HG03139 (cell line): ENCODE results near the gene RAVER2.

ENCODE experiments used
- ATAC-seq: cut with Tn5 transposase; IDR thresholded peaks from one replicate; pipeline ENCODE4 v1.9.1; 2021; ENCODE audit not compliant: unreplicated experiment

Gene RAVER2

DNA sequence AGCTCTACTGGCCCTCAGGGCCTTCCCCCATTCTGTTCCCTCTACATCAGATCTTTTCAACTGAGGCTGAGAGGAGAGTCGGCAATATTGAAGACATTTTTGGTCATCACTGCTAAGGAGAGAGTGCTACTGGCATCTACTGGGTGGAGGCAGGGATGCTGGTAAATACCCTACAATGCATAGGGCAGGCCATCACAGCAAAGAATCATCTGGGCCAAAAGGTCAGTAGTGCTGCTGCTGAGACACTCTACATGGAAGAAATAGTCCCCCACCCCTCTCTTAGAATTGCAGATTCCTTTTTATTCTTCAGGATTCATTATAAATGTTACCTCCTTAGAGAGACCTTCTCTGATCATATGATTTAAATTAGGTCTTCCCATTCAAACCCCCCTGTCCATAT is 127.2 kb downstream of the RAVER2 start:
- ATAC-seq = no peak

DNA sequence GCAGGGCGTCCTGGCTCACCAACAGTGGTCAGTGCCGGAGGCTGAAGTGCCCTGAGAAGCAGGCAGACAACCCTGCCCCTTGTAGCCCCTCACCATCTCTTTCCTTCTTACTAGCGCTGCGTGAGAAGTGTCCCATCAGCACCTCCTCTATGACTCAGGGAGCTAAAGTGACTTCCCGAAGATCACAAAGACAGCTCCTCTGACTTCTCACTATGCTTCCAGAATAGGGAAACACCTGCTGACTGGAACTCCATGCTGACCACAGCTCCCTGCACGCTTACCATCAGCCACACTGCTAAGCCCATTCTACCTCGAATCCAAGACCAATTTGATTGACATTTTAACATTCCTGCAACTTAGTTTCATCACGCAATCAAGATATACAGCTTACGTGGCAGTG is 128.7 kb downstream of the RAVER2 start:
- ATAC-seq = no peak

DNA sequence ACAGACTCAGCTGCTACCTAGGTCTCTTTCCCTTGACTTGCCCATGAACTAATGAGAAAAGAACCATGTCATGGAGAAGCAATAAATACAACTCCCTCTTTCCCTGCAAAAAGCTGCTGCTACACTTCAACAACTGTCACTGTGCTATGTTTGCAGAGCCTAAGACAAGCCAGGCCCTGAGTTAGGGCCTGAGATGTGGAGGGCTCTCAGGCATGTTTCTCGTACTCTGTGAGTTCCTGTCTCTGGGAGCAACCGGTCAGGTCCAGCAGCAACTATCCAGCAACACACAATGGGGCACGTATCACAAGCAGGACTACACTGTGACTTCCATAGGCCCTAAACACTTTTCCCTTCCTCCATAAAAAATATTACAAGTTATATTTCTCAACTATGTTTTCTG is 129.8 kb downstream of the RAVER2 start:
- ATAC-seq = no peak

DNA sequence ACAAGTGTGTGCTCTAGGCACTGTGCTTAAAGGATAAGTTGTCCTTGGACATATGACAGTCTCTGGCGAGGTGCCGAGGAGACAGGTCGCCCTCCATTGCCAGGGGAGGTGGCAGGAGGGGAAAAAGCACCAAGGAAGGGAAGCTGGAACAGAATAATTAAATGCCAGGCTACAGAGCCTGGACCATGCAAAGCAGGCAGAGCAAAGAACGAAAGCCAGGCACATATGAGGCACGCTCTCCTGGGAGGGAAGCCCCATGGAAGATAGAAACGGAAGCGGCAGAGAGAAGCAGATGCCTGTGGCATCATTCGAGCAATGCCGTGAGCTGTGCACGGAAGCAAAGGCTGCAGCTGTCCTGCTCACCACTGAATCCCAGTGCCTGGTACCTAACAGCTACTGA is 130.2 kb downstream of the RAVER2 start:
- ATAC-seq = no peak

DNA sequence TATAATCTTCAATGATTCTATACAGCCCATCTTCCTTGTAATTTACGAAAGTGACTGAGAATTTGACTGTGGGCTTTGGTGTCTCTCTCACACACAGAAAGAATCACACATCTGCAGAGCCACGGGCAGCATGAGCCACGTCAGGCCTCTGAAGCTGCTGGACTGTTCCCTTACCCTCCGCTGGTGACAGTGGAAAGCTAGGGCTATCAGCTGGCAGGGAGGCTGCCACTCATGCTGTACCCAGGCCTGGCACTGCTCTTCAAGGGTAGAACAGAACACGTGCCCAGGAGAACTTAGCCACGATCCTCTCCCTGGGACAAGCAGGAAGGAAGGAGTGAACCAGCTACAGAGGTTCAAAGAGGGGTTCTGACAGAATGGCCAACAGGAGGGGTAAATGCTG is 130.7 kb downstream of the RAVER2 start:
- no peak for ATAC-seq

DNA sequence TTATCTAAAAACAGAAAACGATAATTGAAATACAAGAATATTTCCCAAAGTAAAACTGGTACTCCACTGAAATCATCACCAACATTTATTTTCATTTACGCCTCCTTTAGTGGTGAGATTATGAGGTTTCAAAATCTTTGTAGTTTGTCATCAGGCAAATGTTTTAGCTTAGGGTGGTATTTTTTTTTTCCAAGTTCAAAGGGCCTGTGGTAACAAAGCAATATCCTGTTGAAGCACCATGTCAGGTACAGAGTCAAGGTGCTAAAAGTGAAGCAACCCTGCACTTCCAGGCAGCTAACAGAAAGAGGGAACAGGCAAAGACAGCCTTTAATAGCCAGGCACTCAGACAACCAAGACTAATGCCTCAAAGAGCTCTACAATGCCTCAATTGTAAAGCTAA is 132.3 kb downstream of the RAVER2 start:
- ATAC-seq = no peak

DNA sequence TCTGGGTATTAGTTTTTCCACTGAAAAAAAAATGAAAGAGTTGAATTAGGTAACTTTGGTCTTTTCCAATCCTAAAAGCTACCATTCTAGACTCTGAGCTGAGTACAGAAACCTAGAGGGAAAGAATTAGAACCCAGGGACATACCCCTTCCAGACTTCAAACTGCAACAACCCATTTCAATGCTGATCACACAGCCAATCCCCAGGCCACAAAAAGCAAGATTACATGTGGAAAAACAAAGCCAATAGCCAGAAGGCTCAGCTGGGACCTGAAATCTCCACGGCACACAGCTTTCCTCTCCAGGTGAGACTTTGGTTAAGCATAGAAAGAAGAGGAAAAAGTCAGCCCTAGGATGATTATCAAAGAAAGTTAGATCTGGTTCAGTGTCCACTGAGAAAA is 132.7 kb downstream of the RAVER2 start:
- ATAC-seq = no peak

DNA sequence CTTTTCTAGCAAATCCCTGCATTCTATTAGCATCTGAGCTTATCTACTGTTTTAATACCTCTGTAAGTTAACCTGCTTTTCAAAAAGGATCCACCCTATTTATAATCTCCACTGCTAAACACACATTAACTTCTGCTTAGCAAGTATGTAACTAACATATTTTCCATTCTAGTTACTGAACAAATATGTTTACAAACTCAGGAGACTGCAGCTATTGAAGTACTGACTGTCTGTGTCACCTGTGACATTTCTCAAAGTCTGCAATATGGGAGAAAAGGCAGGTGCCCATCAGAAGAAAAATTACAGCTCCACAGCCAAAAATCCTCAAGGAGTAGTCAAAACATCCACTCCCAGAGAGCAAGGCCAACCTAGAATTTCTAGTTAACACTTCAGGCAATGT is 133.2 kb downstream of the RAVER2 start:
- ATAC-seq = no peak

DNA sequence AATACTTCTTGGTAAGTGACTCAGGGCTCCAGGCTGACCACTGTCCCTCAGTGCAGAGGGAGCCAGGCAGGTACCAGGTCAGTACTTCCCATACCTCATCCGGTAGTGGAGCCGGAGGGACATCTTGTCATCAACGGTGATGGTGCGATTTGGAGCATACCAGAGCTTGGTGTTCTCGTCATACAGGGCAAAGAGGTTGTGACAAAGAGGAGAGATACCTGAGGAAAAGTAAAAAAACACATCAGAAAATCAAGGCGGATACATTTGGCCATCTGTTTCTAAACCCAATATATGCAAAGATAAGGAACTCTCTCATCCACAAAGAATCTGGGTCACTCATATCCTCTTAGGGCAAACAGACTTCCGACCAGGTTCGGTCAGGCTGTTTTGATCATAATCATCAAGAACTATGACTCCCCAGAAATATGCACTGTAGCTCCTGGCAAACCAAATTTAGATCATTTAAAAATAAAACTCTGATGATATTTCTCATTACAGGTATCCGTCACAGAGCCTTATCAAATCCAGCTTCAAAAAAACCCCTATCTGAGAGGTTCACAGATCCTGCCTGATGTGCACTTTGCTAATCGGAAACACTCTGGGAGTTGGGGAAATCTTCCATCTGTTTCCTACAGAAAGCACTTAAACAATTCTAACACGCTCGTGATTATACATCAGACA is 134.2 kb downstream of the RAVER2 start:
- no peak for ATAC-seq

DNA sequence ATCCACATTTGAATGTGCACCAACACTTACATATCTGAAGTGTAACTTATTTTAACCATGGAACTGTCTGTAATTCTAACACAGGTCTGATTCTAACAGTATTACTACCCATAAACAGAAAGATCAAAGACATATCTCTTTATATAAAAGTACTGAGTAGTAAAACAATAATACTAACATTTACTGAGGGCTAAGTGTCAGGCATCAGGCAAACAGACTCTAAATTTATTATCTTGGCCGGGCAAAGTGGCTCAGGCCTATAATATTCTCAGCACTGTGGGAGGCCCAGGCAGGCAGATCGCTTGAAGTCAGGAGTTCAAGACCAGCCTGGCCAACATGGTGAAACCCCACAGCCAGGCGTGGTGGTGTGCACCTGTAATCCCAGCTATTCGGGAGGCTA is 135.6 kb downstream of the RAVER2 start:
- no peak for ATAC-seq

DNA sequence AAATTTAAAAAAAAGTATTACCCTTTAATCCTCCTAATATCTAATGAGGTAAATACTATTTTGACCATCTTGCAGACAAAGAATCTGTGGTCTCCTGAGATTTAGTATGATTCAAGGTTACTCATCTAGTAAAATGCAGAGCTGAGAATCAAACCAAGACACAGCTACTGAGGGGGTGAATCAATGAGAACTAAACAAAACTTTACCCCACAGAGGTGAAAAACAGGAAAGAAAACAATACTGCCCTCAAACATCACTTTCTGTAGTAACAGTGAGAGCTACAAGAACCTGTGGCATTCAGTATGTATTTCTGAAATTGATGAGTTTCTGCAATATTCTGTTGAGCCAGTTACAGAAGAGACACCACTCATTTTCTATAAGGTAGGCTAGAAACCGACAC is 136.4 kb downstream of the RAVER2 start:
- no peak for ATAC-seq
